SK-N-SH (cell line): ENCODE data around the gene DICER1. TPM values are rescaled to one million over a fixed set of nuclear protein-coding genes. Genes with fewer than 3 reads are reported as not detected.

ENCODE experiments used
- CTCF ChIA-PET: fragments of 300-600, 350-600 bp; formaldehyde crosslinking; extraction: SDS; loops from one replicate; lab custom pipeline; 2021; lab: Yijun Ruan, JAX
- POLR2A ChIA-PET: fragments of 350-600 bp; sonication (Branson Sonifier 250); formaldehyde crosslinking; extraction: SDS; loops from one replicate; lab custom pipeline; 2020; ENCODE audit warnings: antibody characterized with exemption, inconsistent platforms; lab: Yijun Ruan, JAX
- DNase-seq: peaks from one replicate; pipeline ENCODE4 v3.0.0; 2012
- H2AFZ ChIP-seq: fragments of 200-600 bp; sonication (generic); 2 replicates; pipeline ENCODE4 v1.8.1; 2016; ENCODE audit warnings: antibody characterized with exemption, mild to moderate bottlenecking, low read depth
- H3F3A ChIP-seq: fragments of 200-600 bp; sonication (generic); replicated peaks from 2 replicates; pipeline ENCODE3; 2016; ENCODE audit warnings: antibody characterized with exemption, mild to moderate bottlenecking; ENCODE audit not compliant: insufficient read depth
- H3K27ac ChIP-seq, 2 experiments: fragments of 200-500 bp in 1 of 2; fragments of 200-600 bp in 1 of 2; sonication (Bioruptor generic) in 1 of 2; sonication (generic), shearing (Covaris generic) in 1 of 2; 2 replicates each; pipeline versions ENCODE4 v1.5.1 to v1.6.1; 2014 to 2016; ENCODE audit warnings: low read depth in 2 of 2, inconsistent platforms in 1 of 2, low read length in 1 of 2, mild to moderate bottlenecking in 1 of 2, mixed read lengths in 1 of 2
- H3K27me3 ChIP-seq: fragments of 200-600 bp; sonication (generic), shearing (Covaris generic); 2 replicates; pipeline ENCODE4 v1.6.1; 2016; ENCODE audit warnings: mixed run types; ENCODE audit not compliant: insufficient read depth
- H3K36me3 ChIP-seq, 2 experiments: fragments of 200-500 bp in 1 of 2; fragments of 200-600 bp in 1 of 2; sonication (Bioruptor generic) in 1 of 2; sonication (generic) in 1 of 2; replicated peaks in 1 of 2; 2 replicates each; pipeline versions ENCODE3 to v1.5.1; 2014 to 2016; ENCODE audit warnings: low read length in 1 of 2, mild to moderate bottlenecking in 1 of 2; ENCODE audit not compliant: insufficient read depth in 2 of 2, control insufficient read depth in 1 of 2
- H3K4me1 ChIP-seq, 2 experiments: fragments of 200-500 bp in 1 of 2; fragments of 200-600 bp in 1 of 2; sonication (Bioruptor generic) in 1 of 2; sonication (generic), shearing (Covaris generic) in 1 of 2; 2 replicates each; pipeline versions ENCODE4 v1.5.1 to v1.6.1; 2014 to 2016; ENCODE audit warnings: low read depth in 1 of 2, low read length in 1 of 2, mixed run types in 1 of 2; ENCODE audit not compliant: insufficient read depth in 2 of 2, control insufficient read depth in 1 of 2
- H3K4me2 ChIP-seq: fragments of 200-600 bp; sonication (generic), shearing (Covaris generic); 2 replicates; pipeline ENCODE4 v1.6.1; 2017; ENCODE audit warnings: mixed run types
- H3K4me3 ChIP-seq, 2 experiments: fragments of 200-500 bp in 1 of 2; fragments of 200-600 bp in 1 of 2; sonication (Bioruptor generic) in 1 of 2; sonication (generic), shearing (Covaris generic) in 1 of 2; 2 replicates each; pipeline versions ENCODE4 v1.5.1 to v1.8.1; 2014 to 2016; ENCODE audit warnings: low read depth in 2 of 2, inconsistent platforms in 1 of 2, low read length in 1 of 2, mild to moderate bottlenecking in 1 of 2, mixed read lengths in 1 of 2, moderate library complexity in 1 of 2
- H3K79me2 ChIP-seq: fragments of 200-600 bp; sonication (generic); 2 replicates; pipeline ENCODE4 v1.8.1; 2017; ENCODE audit warnings: mild to moderate bottlenecking; ENCODE audit not compliant: insufficient read depth
- H3K9ac ChIP-seq: fragments of 200-600 bp; sonication (generic); 2 replicates; pipeline ENCODE4 v1.6.1; 2017; ENCODE audit warnings: mixed run types
- H3K9me2 ChIP-seq: fragments of 200-600 bp; sonication (generic); 2 replicates; pipeline ENCODE4 v1.6.1; 2017; ENCODE audit warnings: mixed run types
- H3K9me3 ChIP-seq: fragments of 200-600 bp; sonication (generic); 2 replicates; pipeline ENCODE4 v1.6.1; 2017; ENCODE audit warnings: mixed run types, mild to moderate bottlenecking, moderate library complexity
- H4K20me1 ChIP-seq: fragments of 200-600 bp; sonication (generic); 2 replicates; pipeline ENCODE4 v1.6.1; 2017; ENCODE audit warnings: mild to moderate bottlenecking, mixed run types; ENCODE audit not compliant: insufficient read depth
- CHD2 ChIP-seq: fragments of 150-350 bp; IDR thresholded peaks from 2 replicates; pipeline ENCODE4 v1.6.1; 2018; ENCODE audit warnings: low read length; ENCODE audit not compliant: partially characterized antibody
- ELF1 ChIP-seq: IDR thresholded peaks from 2 replicates; pipeline ENCODE4 v1.4.0; 2012
- EP300 ChIP-seq, 2 experiments: IDR thresholded peaks; 2 replicates each; pipeline versions ENCODE4 v1.4.0 to v1.6.1; 2012; ENCODE audit warnings: borderline replicate concordance in 1 of 2, low read depth in 1 of 2, low read length in 1 of 2
- GABPA ChIP-seq: IDR thresholded peaks from 2 replicates; pipeline ENCODE4 v1.4.0; 2012; ENCODE audit warnings: low read depth, mild to moderate bottlenecking
- GATA2 ChIP-seq: sonication (generic); formaldehyde crosslinking; IDR thresholded peaks from 2 replicates; pipeline ENCODE4 v1.5.0; 2020; ENCODE audit warnings: mild to moderate bottlenecking, missing genetic modification reagents
- MEF2A ChIP-seq: IDR thresholded peaks from 2 replicates; pipeline ENCODE4 v1.4.0; 2012; ENCODE audit warnings: low read depth, borderline replicate concordance
- NRF1 ChIP-seq: IDR thresholded peaks from 2 replicates; pipeline ENCODE4 v1.6.1; 2012; ENCODE audit warnings: low read depth, mild to moderate bottlenecking, low read length
- RAD21 ChIP-seq: IDR thresholded peaks from 2 replicates; pipeline ENCODE4 v1.6.1; 2012; ENCODE audit warnings: mild to moderate bottlenecking, low read length
- RFX5 ChIP-seq: IDR thresholded peaks from 2 replicates; pipeline ENCODE4 v1.6.1; 2012; ENCODE audit warnings: mild to moderate bottlenecking, improper control_type of control experiment, low read length
- RXRA ChIP-seq: IDR thresholded peaks from 2 replicates; pipeline ENCODE4 v1.4.0; 2012; ENCODE audit warnings: low read depth, mild to moderate bottlenecking, borderline replicate concordance
- SIN3A ChIP-seq: IDR thresholded peaks from 2 replicates; pipeline ENCODE4 v1.6.1; 2012; ENCODE audit warnings: low read depth, mild to moderate bottlenecking, low read length, moderate library complexity, borderline replicate concordance
- TCF12 ChIP-seq: IDR thresholded peaks from 2 replicates; pipeline ENCODE4 v1.4.0; 2012
- WGBS: methylation state at CpG from one replicate; pipeline ENCODE4 v1.1.6; 2017; ENCODE audit warnings: low lambda C conversion rate; 5-methylcytosine and 5-hydroxymethylcytosine counted together
- polyA plus RNA-seq, 3 experiments: library from polyadenylated mRNA; depleted of rRNA; stranded (reverse); fragments of >200 nt; gene quantifications; 2 replicates each; pipeline ENCODE4 v1.2.3, GENCODE V29; 2012
- TF ChIP-seq, protein P1 (sequence below): IDR thresholded peaks from 2 replicates; pipeline ENCODE4 v1.4.0; 2012; ENCODE audit warnings: low read depth, borderline replicate concordance
- TF ChIP-seq, protein P2 (sequence below): fragments of 200-600 bp; sonication (generic); IDR thresholded peaks from 2 replicates; pipeline ENCODE4 v1.6.1; 2017; ENCODE audit warnings: antibody characterized with exemption, mild to moderate bottlenecking, moderate library complexity
- TF ChIP-seq, protein P3 (sequence below): IDR thresholded peaks from 2 replicates; pipeline ENCODE4 v1.4.0; 2012; ENCODE audit warnings: low read depth, borderline replicate concordance
- TF ChIP-seq, protein P4 (sequence below): IDR thresholded peaks from 2 replicates; pipeline ENCODE4 v1.6.1; 2012; ENCODE audit warnings: mild to moderate bottlenecking, low read depth, low read length, moderate library complexity
- TF ChIP-seq, protein P5 (sequence below): fragments of 150-350 bp; IDR thresholded peaks from 2 replicates; pipeline ENCODE4 v1.6.1; 2016; ENCODE audit warnings: mild to moderate bottlenecking, low read depth, low read length

The DICER1 gene
- polyA plus RNA-seq, 1 of the 3 experiments (the other 2 are of a cell fraction) = 4.7 TPM

DNA sequence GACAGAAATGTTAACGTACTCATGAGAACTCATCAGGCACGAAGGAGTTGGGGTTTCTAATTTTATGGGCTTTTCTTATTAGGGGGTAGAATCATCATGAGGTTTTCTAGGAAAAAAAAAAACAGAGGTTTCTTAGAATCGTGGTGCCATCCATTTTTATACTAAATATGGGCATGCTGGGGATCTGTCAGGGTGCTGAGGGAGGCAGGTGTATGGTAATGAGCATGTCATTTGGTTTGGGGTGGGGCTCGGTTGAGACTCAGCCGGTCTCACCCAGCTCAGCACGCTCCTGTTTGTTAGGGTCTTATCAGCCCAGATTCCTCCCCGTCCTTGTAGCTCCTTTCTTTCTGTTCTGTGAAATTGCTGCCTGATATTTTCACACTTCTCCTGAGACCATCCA lies 98.2 kb downstream of the DICER1 start:
- H3K4me2 ChIP-seq = no peak overlapping the region
- H2AFZ ChIP-seq = no peak overlapping the region
- POLR2A ChIA-PET = interaction anchor here (0.6 kb wide), 1 partner anchor 61 kb away, joined by 3 read pairs; no protein-coding TSS in a partner anchor
- no peak overlapping the region for H3K27ac ChIP-seq
- WGBS = 52% methylated on average over 7 of the region's 7 CpGs
- no peaks in the 10 kb centered on the region for H3K27me3 ChIP-seq
- no peak for DNase-seq
- H3F3A ChIP-seq = no peaks in the 10 kb centered on the region
- H4K20me1 ChIP-seq = no peaks in the 10 kb centered on the region
- no peak overlapping the region for H3K9ac ChIP-seq
- H3K4me3 ChIP-seq = no peak overlapping the region
- no peaks in the 10 kb centered on the region for H3K36me3 ChIP-seq
- H3K4me1 ChIP-seq = no peaks in the 10 kb centered on the region; a peak in 1 of 4 replicates
- H3K9me2 ChIP-seq = no peaks in the 10 kb centered on the region
- H3K9me3 ChIP-seq = no peaks in the 10 kb centered on the region
- CTCF ChIA-PET = no interaction called here
- H3K79me2 ChIP-seq = no peaks in the 10 kb centered on the region
- TF ChIP-seq MEF2A = no peak
- TF ChIP-seq, protein P1, sequence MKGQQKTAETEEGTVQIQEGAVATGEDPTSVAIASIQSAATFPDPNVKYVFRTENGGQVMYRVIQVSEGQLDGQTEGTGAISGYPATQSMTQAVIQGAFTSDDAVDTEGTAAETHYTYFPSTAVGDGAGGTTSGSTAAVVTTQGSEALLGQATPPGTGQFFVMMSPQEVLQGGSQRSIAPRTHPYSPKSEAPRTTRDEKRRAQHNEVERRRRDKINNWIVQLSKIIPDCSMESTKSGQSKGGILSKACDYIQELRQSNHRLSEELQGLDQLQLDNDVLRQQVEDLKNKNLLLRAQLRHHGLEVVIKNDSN = no peak
- TF ChIP-seq, protein P2, sequence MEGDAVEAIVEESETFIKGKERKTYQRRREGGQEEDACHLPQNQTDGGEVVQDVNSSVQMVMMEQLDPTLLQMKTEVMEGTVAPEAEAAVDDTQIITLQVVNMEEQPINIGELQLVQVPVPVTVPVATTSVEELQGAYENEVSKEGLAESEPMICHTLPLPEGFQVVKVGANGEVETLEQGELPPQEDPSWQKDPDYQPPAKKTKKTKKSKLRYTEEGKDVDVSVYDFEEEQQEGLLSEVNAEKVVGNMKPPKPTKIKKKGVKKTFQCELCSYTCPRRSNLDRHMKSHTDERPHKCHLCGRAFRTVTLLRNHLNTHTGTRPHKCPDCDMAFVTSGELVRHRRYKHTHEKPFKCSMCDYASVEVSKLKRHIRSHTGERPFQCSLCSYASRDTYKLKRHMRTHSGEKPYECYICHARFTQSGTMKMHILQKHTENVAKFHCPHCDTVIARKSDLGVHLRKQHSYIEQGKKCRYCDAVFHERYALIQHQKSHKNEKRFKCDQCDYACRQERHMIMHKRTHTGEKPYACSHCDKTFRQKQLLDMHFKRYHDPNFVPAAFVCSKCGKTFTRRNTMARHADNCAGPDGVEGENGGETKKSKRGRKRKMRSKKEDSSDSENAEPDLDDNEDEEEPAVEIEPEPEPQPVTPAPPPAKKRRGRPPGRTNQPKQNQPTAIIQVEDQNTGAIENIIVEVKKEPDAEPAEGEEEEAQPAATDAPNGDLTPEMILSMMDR = no peak
- TF ChIP-seq, all 33 proteins: peak for 0

DNA sequence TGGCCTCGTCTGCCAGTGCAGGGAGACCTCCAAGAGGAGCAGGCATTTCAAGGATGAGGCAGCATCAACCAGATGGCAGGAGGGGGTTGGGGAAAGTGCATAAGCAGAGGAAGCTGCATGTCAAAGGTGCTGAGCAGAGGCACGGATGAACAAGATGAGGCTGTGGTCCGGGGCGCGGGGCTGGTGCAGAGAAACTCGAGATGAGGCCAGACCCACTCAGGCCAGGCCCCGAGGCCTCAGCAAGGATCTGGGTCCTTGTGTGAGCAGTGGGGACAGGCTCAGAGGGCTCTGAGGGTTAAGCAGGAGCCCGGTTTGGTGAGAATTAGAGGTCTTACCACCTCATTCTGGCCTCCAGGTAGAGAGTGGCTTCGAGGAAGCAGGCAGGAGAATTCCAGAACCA lies 98.8 kb downstream of the DICER1 start:
- ChIA-PET POLR2A (no interaction called here), CTCF (interaction anchor here (0.5 kb wide), 1 partner anchor 806 kb away, joined by 3 read pairs; no protein-coding TSS in a partner anchor)
- WGBS = 67% methylated on average over 9 of the region's 9 CpGs
- no peak overlapping the region for H2AFZ ChIP-seq
- H4K20me1 ChIP-seq = no peaks in the 10 kb centered on the region
- H3K79me2 ChIP-seq = no peaks in the 10 kb centered on the region
- H3K9me2 ChIP-seq = no peaks in the 10 kb centered on the region
- no peak overlapping the region for H3K9ac ChIP-seq
- no peaks in the 10 kb centered on the region; a peak in 1 of 4 replicates for H3K4me1 ChIP-seq
- no peaks in the 10 kb centered on the region for H3K36me3 ChIP-seq
- H3K27me3 ChIP-seq = no peaks in the 10 kb centered on the region
- H3K27ac ChIP-seq = no peak overlapping the region
- H3F3A ChIP-seq = no peaks in the 10 kb centered on the region
- H3K9me3 ChIP-seq = no peaks in the 10 kb centered on the region
- no peak for DNase-seq
- H3K4me2 ChIP-seq = no peak overlapping the region
- H3K4me3 ChIP-seq = no peak overlapping the region
- TF ChIP-seq, protein P1 = no peak
- TF ChIP-seq, protein P3, sequence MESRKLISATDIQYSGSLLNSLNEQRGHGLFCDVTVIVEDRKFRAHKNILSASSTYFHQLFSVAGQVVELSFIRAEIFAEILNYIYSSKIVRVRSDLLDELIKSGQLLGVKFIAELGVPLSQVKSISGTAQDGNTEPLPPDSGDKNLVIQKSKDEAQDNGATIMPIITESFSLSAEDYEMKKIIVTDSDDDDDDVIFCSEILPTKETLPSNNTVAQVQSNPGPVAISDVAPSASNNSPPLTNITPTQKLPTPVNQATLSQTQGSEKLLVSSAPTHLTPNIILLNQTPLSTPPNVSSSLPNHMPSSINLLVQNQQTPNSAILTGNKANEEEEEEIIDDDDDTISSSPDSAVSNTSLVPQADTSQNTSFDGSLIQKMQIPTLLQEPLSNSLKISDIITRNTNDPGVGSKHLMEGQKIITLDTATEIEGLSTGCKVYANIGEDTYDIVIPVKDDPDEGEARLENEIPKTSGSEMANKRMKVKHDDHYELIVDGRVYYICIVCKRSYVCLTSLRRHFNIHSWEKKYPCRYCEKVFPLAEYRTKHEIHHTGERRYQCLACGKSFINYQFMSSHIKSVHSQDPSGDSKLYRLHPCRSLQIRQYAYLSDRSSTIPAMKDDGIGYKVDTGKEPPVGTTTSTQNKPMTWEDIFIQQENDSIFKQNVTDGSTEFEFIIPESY = no peak
- TF ChIP-seq EP300 (IDR thresholded peaks at IDR 0.05; ENCODE audit: borderline replicate concordance in 1 of 2, low read depth in 1 of 2, low read length in 1 of 2) (no peak), RFX5 (no peak), GABPA (no peak), CHD2 (no peak), GATA2 (CRISPR knock-in tag) (no peak), NRF1 (no peak), RAD21 (no peak), MEF2A (no peak), ELF1 (no peak), RXRA (no peak), SIN3A (no peak), TCF12 (no peak)
- TF ChIP-seq, protein P4, sequence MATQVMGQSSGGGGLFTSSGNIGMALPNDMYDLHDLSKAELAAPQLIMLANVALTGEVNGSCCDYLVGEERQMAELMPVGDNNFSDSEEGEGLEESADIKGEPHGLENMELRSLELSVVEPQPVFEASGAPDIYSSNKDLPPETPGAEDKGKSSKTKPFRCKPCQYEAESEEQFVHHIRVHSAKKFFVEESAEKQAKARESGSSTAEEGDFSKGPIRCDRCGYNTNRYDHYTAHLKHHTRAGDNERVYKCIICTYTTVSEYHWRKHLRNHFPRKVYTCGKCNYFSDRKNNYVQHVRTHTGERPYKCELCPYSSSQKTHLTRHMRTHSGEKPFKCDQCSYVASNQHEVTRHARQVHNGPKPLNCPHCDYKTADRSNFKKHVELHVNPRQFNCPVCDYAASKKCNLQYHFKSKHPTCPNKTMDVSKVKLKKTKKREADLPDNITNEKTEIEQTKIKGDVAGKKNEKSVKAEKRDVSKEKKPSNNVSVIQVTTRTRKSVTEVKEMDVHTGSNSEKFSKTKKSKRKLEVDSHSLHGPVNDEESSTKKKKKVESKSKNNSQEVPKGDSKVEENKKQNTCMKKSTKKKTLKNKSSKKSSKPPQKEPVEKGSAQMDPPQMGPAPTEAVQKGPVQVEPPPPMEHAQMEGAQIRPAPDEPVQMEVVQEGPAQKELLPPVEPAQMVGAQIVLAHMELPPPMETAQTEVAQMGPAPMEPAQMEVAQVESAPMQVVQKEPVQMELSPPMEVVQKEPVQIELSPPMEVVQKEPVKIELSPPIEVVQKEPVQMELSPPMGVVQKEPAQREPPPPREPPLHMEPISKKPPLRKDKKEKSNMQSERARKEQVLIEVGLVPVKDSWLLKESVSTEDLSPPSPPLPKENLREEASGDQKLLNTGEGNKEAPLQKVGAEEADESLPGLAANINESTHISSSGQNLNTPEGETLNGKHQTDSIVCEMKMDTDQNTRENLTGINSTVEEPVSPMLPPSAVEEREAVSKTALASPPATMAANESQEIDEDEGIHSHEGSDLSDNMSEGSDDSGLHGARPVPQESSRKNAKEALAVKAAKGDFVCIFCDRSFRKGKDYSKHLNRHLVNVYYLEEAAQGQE = no peak
- TF ChIP-seq, protein P5, sequence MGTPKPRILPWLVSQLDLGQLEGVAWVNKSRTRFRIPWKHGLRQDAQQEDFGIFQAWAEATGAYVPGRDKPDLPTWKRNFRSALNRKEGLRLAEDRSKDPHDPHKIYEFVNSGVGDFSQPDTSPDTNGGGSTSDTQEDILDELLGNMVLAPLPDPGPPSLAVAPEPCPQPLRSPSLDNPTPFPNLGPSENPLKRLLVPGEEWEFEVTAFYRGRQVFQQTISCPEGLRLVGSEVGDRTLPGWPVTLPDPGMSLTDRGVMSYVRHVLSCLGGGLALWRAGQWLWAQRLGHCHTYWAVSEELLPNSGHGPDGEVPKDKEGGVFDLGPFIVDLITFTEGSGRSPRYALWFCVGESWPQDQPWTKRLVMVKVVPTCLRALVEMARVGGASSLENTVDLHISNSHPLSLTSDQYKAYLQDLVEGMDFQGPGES = no peak
